HEK293 (cell line): ENCODE results near the gene ARPC1A.

Experiments
- CTCF ChIA-PET: fragments of 350-600 bp; formaldehyde crosslinking; extraction: SDS; loops from one replicate; lab custom pipeline; 2021; ENCODE audit warnings: antibody characterized with exemption; lab: Yijun Ruan, JAX
- POLR2A ChIA-PET: fragments of 300-600 bp; formaldehyde crosslinking; extraction: SDS; loops from one replicate; lab custom pipeline; 2020; ENCODE audit warnings: antibody characterized with exemption, inconsistent platforms; lab: Yijun Ruan, JAX
- H3K27ac ChIP-seq: fragments of 200-500 bp; sonication (Bioruptor generic); 2 replicates; pipeline ENCODE4 v1.5.1; 2014; ENCODE audit warnings: low read depth, low read length, control low read depth, inconsistent platforms; ENCODE audit errors: extremely low read depth
- H3K36me3 ChIP-seq, 2 experiments: fragments of 200-500 bp in 1 of 2; sonication (Bioruptor generic) in 1 of 2; 1 replicate in 1 of 2; 2 replicates in 1 of 2; pipeline ENCODE4 v1.5.1; 2014 to 2017; ENCODE audit warnings: inconsistent platforms in 2 of 2, low read length in 2 of 2; ENCODE audit not compliant: control insufficient read depth in 2 of 2, insufficient read depth in 1 of 2
- H3K4me1 ChIP-seq: fragments of 200-500 bp; sonication (Bioruptor generic); 2 replicates; pipeline ENCODE4 v1.5.1; 2014; ENCODE audit warnings: mild to moderate bottlenecking, low read length, inconsistent platforms; ENCODE audit not compliant: control insufficient read depth, insufficient read depth
- H3K4me3 ChIP-seq: 2 replicates; pipeline ENCODE4 v1.5.1; 2011; ENCODE audit warnings: low read depth, mild to moderate bottlenecking, control low read depth, low read length, moderate library complexity
- H3K9me3 ChIP-seq: fragments of 200-500 bp; sonication (Bioruptor generic); 2 replicates; pipeline ENCODE4 v1.5.1; 2014; ENCODE audit warnings: low read depth, low read length, inconsistent platforms; ENCODE audit not compliant: control insufficient read depth, insufficient read depth
- FEZF1 ChIP-seq: fragments of 450-650 bp; formaldehyde crosslinking; IDR thresholded peaks from 2 replicates; pipeline ENCODE4 v1.5.1; 2016; ENCODE audit warnings: missing biosample characterization, missing genetic modification characterization
- GLIS1 ChIP-seq: fragments of 450-650 bp; formaldehyde crosslinking; IDR thresholded peaks from 2 replicates; pipeline ENCODE4 v1.5.1; 2016; ENCODE audit warnings: missing biosample characterization, missing genetic modification characterization
- GLIS2 ChIP-seq: fragments of 450-650 bp; formaldehyde crosslinking; IDR thresholded peaks from 2 replicates; pipeline ENCODE4 v1.5.1; 2016; ENCODE audit warnings: missing biosample characterization, missing genetic modification characterization
- HOXA7 ChIP-seq: sonication (generic); formaldehyde crosslinking; IDR thresholded peaks from 2 replicates; pipeline ENCODE4 v1.8.1; 2022; ENCODE audit warnings: missing genetic modification reagents, borderline replicate concordance
- HOXD13 ChIP-seq: sonication (generic); formaldehyde crosslinking; IDR thresholded peaks from 2 replicates; pipeline ENCODE4 v1.8.0; 2022; ENCODE audit warnings: missing genetic modification reagents, borderline replicate concordance
- IKZF3 ChIP-seq: fragments of 450-650 bp; IDR thresholded peaks from 2 replicates; pipeline ENCODE4 v1.5.0; 2018; ENCODE audit warnings: missing biosample characterization, mild to moderate bottlenecking, missing genetic modification characterization, moderate library complexity
- KLF1 ChIP-seq: fragments of 450-650 bp; formaldehyde crosslinking; IDR thresholded peaks from 2 replicates; pipeline ENCODE4 v1.5.1; 2016; ENCODE audit warnings: missing biosample characterization, missing genetic modification characterization
- SCRT2 ChIP-seq: fragments of 450-650 bp; formaldehyde crosslinking; IDR thresholded peaks from 2 replicates; pipeline ENCODE4 v1.5.1; 2016; ENCODE audit warnings: missing biosample characterization, missing genetic modification characterization
- SETDB1 ChIP-seq: IDR thresholded peaks from one replicate; pipeline ENCODE4 v1.6.1; 2017; ENCODE audit warnings: mild to moderate bottlenecking, low read length, moderate library complexity, mixed read lengths; ENCODE audit not compliant: insufficient read length
- SP3 ChIP-seq: fragments of 450-650 bp; formaldehyde crosslinking; IDR thresholded peaks from 2 replicates; pipeline ENCODE4 v1.5.1; 2016; ENCODE audit warnings: missing biosample characterization, missing genetic modification characterization
- SP7 ChIP-seq: fragments of 450-650 bp; formaldehyde crosslinking; IDR thresholded peaks from 2 replicates; pipeline ENCODE4 v1.5.1; 2016; ENCODE audit warnings: missing biosample characterization, missing genetic modification characterization
- ZFP3 ChIP-seq: fragments of 450-650 bp; formaldehyde crosslinking; IDR thresholded peaks from 2 replicates; pipeline ENCODE4 v1.5.1; 2016; ENCODE audit warnings: low read depth, missing biosample characterization, missing genetic modification characterization
- ZFP37 ChIP-seq: fragments of 450-650 bp; formaldehyde crosslinking; IDR thresholded peaks from 2 replicates; pipeline ENCODE4 v1.5.1; 2016; ENCODE audit warnings: missing biosample characterization, missing genetic modification characterization
- ZNF10 ChIP-seq: fragments of 450-650 bp; formaldehyde crosslinking; IDR thresholded peaks from 2 replicates; pipeline ENCODE4 v1.5.1; 2017; ENCODE audit warnings: missing biosample characterization, missing genetic modification characterization
- ZNF302 ChIP-seq: fragments of 450-650 bp; formaldehyde crosslinking; IDR thresholded peaks from 2 replicates; pipeline ENCODE4 v1.5.1; 2016; ENCODE audit warnings: missing biosample characterization, missing genetic modification characterization, low read depth
- ZNF341 ChIP-seq: fragments of 450-650 bp; formaldehyde crosslinking; IDR thresholded peaks from 2 replicates; pipeline ENCODE4; 2016; ENCODE audit warnings: low read depth, missing biosample characterization, missing genetic modification characterization
- ZNF501 ChIP-seq: fragments of 450-650 bp; formaldehyde crosslinking; IDR thresholded peaks from 2 replicates; pipeline ENCODE4 v1.5.1; 2016; ENCODE audit warnings: missing biosample characterization, missing genetic modification characterization
- ZNF558 ChIP-seq: fragments of 450-650 bp; formaldehyde crosslinking; IDR thresholded peaks from 2 replicates; pipeline ENCODE4 v1.5.1; 2016; ENCODE audit warnings: missing biosample characterization, missing genetic modification characterization
- ZNF571 ChIP-seq: fragments of 450-650 bp; formaldehyde crosslinking; IDR thresholded peaks from 2 replicates; pipeline ENCODE4 v1.5.0; 2017; ENCODE audit warnings: missing biosample characterization, missing genetic modification characterization
- ZNF600 ChIP-seq: fragments of 450-650 bp; formaldehyde crosslinking; IDR thresholded peaks from 2 replicates; pipeline ENCODE4 v1.5.1; 2016; ENCODE audit warnings: missing biosample characterization, missing genetic modification characterization
- ZNF621 ChIP-seq: fragments of 450-650 bp; formaldehyde crosslinking; IDR thresholded peaks from 2 replicates; pipeline ENCODE4 v1.5.1; 2017; ENCODE audit warnings: missing biosample characterization, missing genetic modification characterization
- ZNF76 ChIP-seq: fragments of 450-650 bp; formaldehyde crosslinking; IDR thresholded peaks from 2 replicates; pipeline ENCODE4; 2016; ENCODE audit warnings: low read depth, missing biosample characterization, missing genetic modification characterization, borderline replicate concordance
- TF ChIP-seq, protein P1 (sequence below): fragments of 450-650 bp; formaldehyde crosslinking; IDR thresholded peaks from 2 replicates; pipeline ENCODE4 v1.5.1; 2016; ENCODE audit warnings: missing biosample characterization, missing genetic modification characterization
- TF ChIP-seq, protein P2 (sequence below): fragments of 450-650 bp; IDR thresholded peaks from 2 replicates; pipeline ENCODE4 v1.5.1; 2018; ENCODE audit warnings: missing biosample characterization, missing genetic modification characterization
- TF ChIP-seq, protein P3 (sequence below): fragments of 450-650 bp; formaldehyde crosslinking; IDR thresholded peaks from 2 replicates; pipeline ENCODE4 v1.5.1; 2016; ENCODE audit warnings: missing biosample characterization, missing genetic modification characterization
- TF ChIP-seq, protein P4 (sequence below): fragments of 450-650 bp; formaldehyde crosslinking; IDR thresholded peaks from 2 replicates; pipeline ENCODE4 v1.5.1; 2016; ENCODE audit warnings: missing biosample characterization, missing genetic modification characterization

ARPC1A gene

DNA sequence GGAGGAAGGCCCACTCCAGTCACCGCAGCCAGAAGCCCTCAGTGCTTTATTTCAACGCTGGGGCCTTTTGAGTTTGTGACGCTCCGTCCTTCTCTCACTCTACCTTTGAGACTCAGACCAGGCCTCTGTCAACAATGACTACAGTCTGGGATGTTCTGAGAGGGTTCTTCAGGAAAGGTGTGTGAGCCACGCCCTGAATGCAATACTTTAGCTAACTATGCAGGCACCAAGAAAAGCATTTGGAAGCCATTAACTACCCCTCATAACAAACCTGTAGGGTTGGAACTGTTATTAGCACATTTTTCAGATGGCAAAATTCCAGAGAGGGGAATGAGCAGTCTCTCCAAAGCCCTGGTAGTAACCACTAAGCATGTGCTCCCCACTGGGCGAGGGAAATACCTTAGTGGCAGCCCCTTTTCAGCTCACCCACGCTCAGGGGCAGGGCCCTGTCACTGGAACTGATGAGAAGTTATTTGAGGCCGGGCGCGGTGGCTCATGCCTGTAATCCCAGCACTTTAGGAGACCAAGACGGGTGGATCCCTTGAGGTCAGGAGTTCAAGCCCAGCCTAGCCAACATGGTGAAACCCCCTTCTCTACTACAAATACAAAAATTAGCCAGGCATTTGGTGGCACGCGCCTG lies 43.2 kb downstream of the ARPC1A start:
- Histone ChIP-seq H3K9me3 (no peaks in the 10 kb centered on the region), H3K4me1 (no peaks in the 10 kb centered on the region), H3K36me3 (peaks cover 20 to 31% of the 10 kb centered on the region in 2 experiments), H3K4me3 (no peak overlapping the region), H3K27ac (no peak overlapping the region)
- CTCF ChIA-PET, result interaction anchor here (1.0 kb wide), 1 partner anchor 54 kb away, joined by 4 read pairs; no protein-coding TSS in a partner anchor
- TF ChIP-seq FEZF1 (tag by site-specific recombination) (0 out of 2 replicates have a peak, but pooled peaks have one; percentile 17), HOXD13 (CRISPR knock-in tag) (no peak), KLF1 (peak; percentile 82), ZNF600 (no peak), SP7 (tag by site-specific recombination) (0 out of 2 replicates have a peak, but pooled peaks have one; percentile 24), SETDB1 (no peak)
- TF ChIP-seq, protein P1, sequence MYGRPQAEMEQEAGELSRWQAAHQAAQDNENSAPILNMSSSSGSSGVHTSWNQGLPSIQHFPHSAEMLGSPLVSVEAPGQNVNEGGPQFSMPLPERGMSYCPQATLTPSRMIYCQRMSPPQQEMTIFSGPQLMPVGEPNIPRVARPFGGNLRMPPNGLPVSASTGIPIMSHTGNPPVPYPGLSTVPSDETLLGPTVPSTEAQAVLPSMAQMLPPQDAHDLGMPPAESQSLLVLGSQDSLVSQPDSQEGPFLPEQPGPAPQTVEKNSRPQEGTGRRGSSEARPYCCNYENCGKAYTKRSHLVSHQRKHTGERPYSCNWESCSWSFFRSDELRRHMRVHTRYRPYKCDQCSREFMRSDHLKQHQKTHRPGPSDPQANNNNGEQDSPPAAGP (tag by site-specific recombination), result peak; percentile 32; the same call in 1 of the 2 replicates
- POLR2A ChIA-PET, result no interaction called here

DNA sequence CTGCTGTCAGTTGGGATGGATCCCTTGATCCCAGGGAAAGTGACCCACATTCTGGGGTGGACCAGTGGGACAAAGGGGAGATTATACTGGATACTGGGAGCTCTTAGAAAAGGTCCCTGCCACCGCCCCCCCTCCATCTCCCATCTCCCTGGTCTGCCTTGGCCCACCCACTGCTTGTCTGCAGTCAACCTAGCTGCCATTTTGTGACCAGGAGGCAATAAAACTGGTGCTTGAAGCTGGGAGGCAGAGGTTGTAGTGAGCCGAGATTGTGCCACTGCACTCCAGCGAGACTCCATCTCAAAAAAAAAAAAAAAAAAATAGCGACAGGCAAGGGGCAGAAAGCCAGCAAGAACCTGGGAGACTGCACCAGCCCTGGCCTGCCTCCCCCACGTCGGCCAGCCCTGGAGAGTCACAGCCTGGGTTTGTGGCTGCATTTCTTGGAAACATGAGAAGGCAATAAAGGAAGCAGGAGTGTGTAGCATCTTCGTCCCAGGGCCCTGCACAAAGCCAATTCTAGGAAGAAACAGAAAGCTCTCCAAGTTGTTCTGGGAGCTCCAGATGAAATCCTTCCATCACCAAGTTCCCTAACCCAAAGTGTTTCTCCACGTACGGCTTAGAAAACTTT lies 44.2 kb downstream of the ARPC1A start:
- POLR2A ChIA-PET, result no interaction called here
- H3K9me3 ChIP-seq, result no peaks in the 10 kb centered on the region
- H3K4me3 ChIP-seq, result no peak overlapping the region
- no peaks in the 10 kb centered on the region for H3K4me1 ChIP-seq
- H3K36me3 ChIP-seq, result peaks cover 11 to 22% of the 10 kb centered on the region in 2 experiments
- CTCF ChIA-PET, result no interaction called here
- no peak overlapping the region for H3K27ac ChIP-seq
- no peak for TF ChIP-seq ZFP3 (tag by site-specific recombination)
- TF ChIP-seq ZNF302 (tag by site-specific recombination), result no peak
- TF ChIP-seq ZNF10 (tag by site-specific recombination), result no peak
- TF ChIP-seq, protein P2, sequence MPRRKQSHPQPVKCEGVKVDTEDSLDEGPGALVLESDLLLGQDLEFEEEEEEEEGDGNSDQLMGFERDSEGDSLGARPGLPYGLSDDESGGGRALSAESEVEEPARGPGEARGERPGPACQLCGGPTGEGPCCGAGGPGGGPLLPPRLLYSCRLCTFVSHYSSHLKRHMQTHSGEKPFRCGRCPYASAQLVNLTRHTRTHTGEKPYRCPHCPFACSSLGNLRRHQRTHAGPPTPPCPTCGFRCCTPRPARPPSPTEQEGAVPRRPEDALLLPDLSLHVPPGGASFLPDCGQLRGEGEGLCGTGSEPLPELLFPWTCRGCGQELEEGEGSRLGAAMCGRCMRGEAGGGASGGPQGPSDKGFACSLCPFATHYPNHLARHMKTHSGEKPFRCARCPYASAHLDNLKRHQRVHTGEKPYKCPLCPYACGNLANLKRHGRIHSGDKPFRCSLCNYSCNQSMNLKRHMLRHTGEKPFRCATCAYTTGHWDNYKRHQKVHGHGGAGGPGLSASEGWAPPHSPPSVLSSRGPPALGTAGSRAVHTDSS, result no peak
- no peak for TF ChIP-seq ZNF341
- no peak for TF ChIP-seq ZNF558 (tag by site-specific recombination)
- TF ChIP-seq HOXA7, result no peak
- no peak for TF ChIP-seq ZNF571 (tag by site-specific recombination)
- TF ChIP-seq ZNF621 (tag by site-specific recombination), result no peak
- 0 out of 2 replicates have a peak, but pooled peaks have one; percentile 20 for TF ChIP-seq IKZF3 (tag by site-specific recombination)
- TF ChIP-seq GLIS2 (tag by site-specific recombination), result peak; percentile 78
- no peak for TF ChIP-seq ZFP37 (tag by site-specific recombination)
- TF ChIP-seq SCRT2, result no peak
- TF ChIP-seq, protein P3, sequence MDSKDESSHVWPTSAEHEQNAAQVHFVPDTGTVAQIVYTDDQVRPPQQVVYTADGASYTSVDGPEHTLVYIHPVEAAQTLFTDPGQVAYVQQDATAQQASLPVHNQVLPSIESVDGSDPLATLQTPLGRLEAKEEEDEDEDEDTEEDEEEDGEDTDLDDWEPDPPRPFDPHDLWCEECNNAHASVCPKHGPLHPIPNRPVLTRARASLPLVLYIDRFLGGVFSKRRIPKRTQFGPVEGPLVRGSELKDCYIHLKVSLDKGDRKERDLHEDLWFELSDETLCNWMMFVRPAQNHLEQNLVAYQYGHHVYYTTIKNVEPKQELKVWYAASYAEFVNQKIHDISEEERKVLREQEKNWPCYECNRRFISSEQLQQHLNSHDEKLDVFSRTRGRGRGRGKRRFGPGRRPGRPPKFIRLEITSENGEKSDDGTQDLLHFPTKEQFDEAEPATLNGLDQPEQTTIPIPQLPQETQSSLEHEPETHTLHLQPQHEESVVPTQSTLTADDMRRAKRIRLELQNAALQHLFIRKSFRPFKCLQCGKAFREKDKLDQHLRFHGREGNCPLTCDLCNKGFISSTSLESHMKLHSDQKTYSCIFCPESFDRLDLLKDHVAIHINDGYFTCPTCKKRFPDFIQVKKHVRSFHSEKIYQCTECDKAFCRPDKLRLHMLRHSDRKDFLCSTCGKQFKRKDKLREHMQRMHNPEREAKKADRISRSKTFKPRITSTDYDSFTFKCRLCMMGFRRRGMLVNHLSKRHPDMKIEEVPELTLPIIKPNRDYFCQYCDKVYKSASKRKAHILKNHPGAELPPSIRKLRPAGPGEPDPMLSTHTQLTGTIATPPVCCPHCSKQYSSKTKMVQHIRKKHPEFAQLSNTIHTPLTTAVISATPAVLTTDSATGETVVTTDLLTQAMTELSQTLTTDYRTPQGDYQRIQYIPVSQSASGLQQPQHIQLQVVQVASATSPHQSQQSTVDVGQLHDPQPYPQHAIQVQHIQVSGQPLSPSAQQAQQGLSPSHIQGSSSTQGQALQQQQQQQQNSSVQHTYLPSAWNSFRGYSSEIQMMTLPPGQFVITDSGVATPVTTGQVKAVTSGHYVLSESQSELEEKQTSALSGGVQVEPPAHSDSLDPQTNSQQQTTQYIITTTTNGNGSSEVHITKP (tag by site-specific recombination), result 0 out of 2 replicates have a peak, but pooled peaks have one; percentile 22
- peak; percentile 97 for TF ChIP-seq GLIS1 (tag by site-specific recombination)
- TF ChIP-seq ZNF76 (tag by site-specific recombination), result no peak
- TF ChIP-seq SP3 (tag by site-specific recombination), result no peak
- TF ChIP-seq ZNF501 (tag by site-specific recombination), result no peak
- TF ChIP-seq, protein P4, sequence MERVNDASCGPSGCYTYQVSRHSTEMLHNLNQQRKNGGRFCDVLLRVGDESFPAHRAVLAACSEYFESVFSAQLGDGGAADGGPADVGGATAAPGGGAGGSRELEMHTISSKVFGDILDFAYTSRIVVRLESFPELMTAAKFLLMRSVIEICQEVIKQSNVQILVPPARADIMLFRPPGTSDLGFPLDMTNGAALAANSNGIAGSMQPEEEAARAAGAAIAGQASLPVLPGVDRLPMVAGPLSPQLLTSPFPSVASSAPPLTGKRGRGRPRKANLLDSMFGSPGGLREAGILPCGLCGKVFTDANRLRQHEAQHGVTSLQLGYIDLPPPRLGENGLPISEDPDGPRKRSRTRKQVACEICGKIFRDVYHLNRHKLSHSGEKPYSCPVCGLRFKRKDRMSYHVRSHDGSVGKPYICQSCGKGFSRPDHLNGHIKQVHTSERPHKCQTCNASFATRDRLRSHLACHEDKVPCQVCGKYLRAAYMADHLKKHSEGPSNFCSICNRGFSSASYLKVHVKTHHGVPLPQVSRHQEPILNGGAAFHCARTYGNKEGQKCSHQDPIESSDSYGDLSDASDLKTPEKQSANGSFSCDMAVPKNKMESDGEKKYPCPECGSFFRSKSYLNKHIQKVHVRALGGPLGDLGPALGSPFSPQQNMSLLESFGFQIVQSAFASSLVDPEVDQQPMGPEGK (tag by site-specific recombination), result peak; percentile 46; the same call in 1 of the 2 replicates
